ENCODE data around the gene TMEM129.

Gene TMEM129

DNA sequence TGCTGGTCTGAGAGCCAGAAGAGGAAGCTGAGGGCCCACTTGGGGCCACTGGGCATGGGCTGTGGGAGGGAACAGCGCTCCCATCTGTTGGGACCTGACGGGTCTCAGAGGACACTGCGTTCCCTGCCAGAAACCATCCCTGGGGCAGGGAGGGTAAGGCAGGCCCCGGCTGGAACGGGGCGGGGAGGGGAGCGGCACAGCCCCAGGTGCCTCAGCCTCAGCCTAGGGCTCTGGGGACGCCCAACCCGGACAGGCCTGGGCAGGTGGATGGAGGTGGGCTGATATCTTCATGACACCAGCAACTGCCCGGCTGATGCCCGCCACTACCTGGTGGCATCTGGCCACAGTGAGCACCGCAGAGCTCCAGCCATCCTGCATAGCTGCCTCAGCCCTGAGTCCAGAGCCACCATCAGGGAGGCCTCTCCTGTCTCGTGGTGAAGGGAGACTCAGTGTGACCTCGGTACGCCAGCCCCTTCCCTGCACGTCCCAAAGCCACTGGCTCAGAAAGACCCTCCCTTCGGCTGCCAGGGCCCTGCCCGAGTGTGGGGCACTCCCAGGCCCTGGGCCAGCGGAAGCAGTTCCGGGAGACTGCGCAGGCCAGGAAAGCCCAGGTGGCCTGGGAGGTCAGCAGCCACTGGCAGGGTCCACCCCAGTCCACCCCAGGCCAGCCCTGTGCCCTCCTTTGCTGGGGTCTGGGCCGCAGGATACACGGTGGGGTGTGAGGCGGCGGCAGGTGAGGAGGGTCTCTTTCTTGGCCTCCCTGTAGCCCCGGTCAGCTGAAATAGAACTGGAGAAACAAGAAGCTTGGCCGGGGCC is 37.4 kb upstream of the TMEM129 start:
- no peak for DNase-seq

DNA sequence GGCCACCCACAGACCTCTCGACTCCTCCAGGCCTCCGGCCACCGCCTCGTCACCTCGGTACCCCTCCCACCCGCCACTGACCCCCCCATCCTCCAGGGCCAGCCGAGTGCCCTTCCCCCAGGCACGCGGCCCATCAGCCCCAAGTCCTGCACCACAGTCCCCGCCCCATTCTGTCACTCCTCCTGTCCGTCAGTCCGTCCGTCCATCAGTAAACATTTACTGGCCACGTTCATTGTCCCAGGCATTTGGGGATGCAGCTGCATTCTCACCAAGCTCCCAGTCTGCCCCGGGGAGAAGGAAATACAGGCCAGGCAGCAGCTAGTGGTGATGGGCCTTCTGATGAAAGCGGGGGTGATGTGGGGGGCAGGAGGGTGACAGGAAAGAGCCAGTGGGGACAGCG is 36.7 kb upstream of the TMEM129 start:
- no peak for DNase-seq

DNA sequence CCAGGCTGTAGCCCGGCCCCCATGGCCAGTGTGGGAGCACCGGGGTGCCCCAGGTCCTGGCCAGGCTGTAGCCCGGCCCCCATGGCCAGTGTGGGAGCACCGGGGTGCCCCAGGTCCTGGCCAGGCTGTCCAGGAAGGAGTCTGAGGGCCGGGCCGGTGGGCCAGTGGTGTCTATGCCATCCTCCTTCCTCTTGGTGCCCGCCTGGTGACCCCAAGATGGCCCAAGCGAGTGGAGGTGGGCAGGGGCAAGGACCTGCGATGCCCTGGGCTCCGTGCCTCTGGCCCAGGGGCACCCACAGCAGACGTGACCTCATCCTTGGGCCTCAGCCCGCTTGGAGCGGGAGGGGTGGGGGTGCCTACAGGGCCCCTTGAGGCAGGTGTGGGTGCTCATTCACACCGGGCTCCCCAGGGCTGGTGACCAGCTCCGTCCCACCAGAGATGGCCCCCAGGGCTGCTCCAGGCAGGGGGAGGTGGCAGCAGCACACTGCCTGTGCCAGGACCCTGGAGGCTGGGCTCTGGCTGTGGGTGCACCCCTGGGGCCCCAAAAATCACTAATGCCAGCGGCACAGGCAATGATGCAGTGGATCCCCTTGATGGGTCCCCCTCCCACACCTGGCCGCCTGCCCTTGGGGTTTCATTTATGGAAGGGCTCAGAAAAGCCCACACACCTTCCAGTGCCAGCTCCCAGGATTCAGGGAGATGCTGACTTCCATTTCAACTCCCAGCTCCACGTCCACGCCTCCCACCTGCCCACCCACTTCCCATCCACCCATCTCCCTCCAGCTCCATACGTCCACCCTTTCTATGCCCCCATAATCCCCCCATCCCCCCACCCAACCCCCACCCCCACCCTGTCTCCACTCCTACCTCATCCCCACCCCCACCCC is 36.0 kb upstream of the TMEM129 start:
- no peak for DNase-seq

DNA sequence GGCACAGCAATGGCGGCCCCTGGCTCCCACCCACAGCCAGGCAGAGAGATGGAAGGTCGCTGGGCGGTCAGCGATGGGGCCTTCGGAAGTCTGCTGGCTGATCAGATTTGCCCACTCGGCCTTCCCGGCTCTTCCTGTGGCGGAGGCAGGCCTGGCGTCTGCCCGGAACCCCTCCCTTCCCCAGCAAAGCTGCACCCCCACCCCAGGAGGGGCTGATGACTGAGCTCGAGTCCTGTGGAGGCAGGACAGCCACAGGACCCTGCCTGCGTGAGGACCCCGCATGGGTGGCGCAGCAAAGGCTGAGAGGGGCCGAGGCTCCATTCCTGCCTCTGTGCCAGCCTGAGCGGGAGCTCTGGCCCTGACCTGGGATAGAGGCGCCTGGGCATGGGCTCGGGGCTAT is 35.0 kb upstream of the TMEM129 start:
- no peak for DNase-seq

DNA sequence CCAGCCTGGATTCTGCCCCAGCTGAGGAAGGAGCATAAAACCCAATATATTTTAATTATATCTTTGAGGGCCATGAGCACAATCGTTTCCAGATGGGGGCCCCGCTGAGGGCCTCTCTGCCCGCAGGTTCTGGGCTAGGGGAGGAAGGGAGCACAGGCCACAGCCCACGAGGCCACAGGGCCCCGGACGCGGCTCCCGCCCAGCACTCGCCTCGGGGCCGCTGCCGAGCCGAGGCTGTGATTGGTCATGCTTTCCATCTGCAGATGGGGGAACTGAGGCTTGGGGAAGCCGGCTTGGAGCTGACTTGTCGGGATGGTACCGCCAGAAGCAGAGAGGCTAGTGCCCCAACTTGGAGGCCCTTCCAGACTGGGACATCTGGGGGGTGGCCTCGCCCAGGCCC is 34.2 kb upstream of the TMEM129 start:
- no peak for DNase-seq

DNA sequence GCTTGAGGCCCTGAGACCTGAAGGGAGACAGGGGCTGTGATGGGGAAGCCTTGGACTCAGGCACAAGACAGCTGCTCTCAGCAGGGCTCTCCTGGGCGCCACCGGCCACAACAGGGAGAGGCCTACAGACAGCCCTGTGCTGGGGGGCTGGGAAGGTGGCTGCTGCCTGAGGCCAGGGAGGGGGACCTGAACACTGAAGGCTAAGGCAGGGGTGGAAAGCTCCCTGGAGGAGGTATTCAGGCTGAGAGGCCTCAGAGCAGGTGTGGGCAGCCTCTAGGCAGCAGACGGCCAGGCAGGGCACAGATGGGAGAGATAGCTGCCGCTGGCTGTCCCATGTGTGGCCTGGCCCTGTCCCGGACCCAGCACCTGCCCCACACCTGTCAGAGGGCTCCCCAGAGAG is 33.2 kb upstream of the TMEM129 start:
- DNase-seq = no peak

DNA sequence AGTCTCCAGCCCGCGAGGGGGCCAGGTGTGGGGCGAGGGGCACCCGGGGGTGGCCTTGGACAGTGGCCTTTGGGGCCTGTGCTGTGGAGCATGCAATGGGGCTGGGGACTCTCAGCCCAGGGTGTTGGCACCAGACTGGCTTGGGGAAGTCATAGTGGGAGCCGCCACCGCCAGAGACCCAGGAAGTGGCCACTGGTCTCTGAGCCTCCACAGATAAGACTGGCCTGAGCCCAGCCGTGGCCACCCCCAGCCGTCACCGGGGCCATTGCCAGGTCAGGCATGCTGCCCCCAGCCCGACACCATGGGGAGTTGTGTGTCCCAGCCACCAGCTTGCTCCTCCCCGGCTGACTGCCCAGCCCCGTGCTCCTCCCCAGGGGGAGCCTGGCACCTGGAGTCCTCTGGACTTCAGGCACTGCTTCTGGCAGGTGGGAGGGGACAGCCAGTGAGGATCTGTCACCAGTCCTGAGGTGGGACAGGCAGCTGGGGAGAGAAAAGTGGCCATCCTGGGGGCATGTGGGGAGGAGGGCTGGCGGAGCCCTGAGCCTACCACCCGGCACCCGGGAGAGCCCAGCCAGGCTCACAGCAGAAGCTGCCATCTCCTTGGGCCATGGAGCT is 32.7 kb upstream of the TMEM129 start:
- no peak for DNase-seq

DNA sequence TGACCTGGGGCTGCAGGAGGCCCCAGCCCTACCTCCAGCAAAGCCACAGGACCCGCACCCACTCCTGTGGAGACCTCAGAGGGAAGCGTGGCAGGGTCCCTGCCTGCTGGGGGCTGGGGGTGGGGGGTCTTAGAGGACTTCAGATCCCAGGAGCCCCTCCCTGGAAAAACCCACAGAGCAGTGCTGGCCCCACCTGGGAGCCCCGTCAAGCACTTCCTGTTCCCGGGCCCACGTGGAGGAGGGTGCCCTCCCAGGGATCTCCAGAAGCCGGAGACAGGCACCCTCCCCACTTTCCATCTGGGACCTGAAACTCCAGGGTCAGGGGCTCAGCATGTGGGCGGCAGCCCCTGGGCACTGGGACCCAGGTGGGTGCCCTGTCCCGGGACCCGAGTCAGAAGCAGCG is 32.2 kb upstream of the TMEM129 start:
- no peak for DNase-seq

DNA sequence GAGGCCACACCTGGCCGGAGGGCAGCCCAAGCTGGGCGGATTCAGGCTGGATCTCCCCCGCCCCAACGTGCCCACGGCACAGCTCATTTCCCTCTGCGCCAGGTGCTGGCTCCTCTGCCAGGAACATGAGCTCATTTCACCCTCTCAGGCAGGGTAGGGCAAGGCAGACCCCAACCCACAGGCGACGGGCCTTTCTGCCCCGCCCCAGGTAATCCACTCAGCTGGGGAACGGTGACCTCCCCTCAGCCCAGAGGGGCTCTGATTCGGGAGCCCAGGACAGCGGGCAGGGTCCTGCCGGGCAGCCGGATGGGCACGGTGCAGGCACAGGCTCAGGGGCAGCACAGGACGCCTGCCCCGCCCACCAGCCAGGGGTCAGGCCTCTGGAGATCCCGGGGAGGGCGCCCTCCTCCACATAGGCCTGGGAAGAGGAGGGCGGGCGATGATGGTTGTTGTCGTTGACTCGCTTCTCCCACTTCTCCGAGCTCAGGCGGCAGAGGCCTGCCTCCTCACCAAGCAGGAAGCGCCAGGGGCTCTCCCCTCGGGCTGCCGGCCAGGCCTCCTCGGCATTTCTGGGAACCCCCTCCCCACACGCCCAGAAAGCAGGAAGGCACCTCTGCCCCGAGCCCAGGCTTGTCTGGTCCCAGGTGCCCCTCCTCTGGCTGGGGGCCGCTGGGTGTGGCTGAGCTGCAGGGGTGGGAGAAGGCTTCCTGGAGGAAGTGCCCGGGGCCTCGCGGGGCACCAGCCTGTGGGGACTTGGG is 31.3 kb upstream of the TMEM129 start:
- peak; percentile 25 for DNase-seq

DNA sequence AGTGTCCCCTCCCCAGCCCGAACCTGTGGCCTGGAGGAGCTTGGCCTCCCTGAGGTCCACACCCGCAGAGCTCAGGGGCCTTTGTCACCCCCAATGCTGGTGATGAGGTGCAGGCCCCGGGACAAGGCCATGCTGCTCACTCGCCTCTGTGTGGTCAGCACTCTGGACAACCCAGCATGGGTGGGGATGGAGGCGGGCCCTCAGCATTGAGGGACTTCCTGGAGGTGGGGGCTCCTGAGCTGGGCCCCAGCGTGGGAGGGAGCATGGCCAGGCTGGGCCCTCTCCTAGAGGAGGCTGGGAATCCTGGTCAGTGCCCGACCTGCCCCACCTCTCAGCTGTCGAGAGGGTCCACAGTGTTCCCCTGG is 30.8 kb upstream of the TMEM129 start:
- no peak for DNase-seq

DNA sequence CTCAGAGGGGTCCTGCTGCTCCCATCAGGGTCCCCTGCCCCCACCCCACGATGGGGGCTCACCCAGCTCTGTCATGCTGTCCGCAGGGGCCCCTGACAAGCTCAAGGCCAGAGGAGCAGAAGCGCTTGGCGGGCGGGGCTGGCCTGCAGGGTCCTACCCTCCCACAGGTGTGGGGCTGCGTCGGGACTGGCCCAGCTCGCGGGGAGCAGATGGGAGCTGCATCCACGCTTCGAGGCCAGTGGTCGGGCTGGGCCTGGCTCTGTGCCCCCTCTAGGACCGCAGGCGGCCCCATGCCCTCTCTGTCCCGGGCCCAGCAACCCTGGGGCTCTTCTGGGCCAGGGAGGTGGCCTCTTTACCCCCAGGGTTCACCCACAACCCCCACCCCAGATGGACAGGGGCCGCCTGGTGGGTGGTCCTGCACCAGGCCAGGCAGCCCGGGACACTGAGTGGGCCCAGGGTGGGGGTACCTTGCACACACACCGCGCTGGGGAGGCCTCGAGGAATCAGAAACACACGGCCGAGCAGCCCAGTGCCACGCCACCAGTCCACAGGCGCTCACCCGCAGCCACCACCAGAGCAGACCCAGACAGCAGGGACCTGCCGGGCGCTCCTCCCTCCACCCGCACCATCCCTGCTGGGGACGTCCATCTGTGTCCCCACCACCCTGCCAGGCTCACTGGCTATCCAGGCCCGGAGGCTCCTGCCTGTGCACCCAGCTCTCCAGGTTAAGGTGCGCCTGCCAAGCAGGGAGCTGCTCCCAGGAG is 30.2 kb upstream of the TMEM129 start:
- no peak for DNase-seq

DNA sequence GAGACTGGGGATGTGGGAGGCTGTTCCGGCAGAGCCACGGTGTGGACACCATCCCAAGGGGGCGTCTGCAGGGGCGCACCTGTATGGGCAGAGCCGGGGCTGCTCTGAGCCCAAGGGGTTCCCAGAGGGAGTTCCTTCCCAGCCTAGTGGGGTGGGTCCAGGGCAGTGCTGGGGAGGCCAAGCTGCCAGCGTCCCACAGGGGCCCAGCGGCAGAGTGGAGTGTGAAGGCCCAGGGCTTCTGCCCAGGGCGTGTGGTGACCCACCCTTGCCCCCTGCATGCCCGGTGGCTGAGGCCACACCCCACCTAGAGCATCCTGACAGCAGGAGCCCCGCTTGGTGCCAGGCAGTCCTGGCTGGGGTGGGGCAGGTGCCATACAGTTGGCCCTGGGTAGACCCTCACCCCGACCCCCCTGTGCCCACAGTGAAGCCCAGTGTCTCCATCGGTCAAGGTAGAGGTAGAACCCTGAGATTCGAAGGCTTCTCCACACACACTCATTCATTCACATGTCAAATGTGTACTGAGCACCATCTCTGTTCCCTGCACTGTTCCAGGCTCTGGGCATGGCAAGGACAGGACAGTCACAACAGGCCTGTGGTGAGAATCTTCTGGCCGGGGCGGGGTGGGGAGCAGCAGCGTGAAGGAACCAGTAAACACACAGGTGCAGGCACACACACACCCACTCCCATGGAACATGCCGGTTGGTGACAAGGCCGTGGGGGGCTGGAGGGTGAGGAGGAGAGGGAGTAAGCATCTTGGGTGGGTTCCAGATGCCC is 29.4 kb upstream of the TMEM129 start:
- DNase-seq = no peak

DNA sequence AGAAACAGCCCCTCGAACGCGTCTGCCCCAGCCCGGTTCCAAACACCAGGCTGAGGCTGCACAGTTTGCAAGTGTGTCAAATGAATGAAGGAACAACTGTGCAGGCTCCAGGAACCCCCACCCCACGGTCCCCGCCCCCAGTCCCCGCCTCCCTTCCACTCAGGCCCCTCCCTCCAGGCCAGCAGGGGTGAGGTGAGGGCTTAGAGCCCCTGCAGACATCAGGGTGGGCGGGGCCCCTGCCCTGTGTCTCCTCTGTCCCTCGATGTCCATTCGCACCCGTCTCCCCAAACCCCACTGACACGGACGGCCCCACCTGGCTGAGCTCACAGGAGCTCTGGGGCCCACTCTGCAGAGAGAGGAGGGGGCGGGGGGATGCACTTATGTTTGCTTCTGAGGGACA is 28.7 kb upstream of the TMEM129 start:
- no peak for DNase-seq

DNA sequence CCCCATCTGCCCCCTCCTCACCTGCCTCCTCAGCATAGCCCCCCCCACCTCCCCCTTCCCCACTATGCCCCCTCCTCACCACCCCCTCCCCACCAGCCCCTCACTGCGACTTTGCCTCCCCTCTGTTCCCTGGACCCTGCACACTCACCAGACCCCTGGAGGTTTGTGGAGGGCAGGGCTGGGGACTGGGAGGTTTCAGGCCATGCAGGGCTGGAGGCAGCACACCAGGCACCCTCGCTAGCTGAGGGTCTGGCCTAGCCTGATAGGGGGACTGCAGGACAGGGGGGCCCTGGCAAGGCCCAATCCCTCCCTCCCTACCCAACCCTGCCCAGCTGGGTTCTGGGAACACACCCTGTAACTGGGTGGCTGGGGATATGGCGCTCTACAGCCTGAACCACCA is 28.2 kb upstream of the TMEM129 start:
- no peak for DNase-seq

DNA sequence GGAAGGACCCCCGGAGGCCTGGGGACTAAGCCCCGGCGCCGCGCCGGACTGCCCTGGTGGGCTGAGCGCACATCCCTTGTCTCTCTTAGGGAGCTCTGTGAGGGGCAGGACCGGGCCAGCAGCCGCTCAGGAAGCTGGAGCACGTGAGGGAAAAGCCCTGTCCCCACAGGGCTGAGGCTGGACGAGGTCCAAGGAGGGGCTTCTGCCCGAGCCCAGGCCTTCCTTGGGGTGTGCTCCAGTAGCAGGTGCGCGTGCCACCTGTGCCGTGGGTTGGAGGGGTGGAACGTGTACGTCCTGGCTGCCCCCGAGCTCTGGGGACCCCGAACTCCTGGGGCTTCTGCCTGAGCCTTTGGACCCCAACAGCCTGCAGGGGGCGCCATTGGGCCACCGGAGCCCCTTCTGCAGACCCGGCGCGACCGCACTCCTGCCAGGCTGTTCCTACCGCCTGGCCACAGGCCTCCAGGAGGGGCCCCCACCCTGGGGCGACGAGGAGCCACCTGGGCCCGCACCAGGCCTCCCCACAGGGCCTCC is 27.4 kb upstream of the TMEM129 start:
- peak; percentile 71 for DNase-seq

DNA sequence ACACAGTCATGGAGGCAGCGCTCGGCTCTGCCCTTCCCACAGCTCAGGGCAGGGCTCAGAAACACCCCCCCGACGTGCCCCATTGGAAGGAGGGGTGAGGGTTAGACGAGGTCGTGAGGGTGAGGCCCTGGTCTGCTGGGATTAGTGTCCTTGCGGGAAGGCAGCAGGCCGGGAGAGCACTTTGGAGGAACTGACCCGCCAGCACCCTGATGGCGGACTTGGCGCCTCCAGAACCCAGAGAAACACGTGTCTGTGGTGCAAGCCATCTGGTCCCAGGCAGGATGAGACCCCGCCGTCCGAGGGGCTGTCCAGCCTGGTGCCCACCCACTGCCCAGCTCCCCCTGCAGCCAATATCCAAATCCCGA is 26.5 kb upstream of the TMEM129 start:
- DNase-seq = no peak

DNA sequence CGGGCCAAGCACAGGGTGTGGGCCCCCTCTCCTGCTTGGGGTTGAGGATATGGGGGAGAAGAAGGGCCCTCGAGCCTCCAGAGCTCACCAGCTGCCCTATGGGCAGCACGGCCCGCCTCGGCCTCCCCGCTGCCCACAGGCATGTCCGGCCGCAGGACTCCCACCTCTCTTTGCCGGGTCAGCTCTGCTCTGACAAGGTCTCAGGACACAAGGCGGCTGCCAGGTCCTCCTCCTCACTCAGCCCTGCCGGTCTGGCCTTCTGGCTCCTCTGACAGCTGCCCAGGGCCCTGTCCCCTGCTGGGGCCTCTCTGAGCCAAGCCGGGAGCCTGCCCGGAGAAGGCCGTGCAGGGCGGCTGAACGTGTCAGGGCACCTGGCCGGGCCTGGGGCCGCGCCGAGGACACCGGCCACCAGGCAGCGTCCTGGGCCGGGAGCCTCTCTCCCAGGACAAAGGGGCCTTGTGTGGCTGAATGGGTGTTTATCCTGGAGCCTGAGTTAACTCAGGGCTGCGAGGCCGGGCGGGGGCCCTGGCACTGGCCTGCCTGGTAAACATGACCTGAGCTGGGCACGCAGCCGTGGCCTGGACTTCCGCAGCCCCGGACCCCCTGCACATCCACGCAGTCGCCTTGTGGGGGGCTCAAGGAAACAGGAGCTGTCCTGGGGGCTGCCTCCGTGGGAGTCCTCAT is 25.9 kb upstream of the TMEM129 start:
- DNase-seq = no peak

DNA sequence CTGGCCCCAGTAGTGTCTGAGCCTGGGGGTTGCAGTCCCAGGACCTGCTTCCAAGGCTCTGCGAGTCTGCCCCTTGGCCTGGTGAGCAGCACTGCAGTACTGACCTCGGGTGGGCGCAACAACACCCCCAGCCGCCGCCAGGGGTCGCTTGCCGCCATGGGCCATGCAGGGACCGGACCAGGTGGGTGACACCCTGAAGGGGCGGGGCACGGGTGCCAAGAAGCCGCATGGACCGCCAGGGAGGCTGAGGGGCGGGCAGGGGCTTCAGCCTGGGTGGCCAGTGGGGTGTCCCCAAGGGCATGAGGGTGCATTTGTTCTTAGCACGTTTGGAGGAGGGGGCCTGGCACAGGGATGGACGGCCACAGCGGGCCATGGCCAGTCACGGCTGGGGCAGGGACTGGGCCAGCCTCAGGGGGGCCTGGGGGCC is 25.2 kb upstream of the TMEM129 start:
- DNase-seq = peak; percentile 75

DNA sequence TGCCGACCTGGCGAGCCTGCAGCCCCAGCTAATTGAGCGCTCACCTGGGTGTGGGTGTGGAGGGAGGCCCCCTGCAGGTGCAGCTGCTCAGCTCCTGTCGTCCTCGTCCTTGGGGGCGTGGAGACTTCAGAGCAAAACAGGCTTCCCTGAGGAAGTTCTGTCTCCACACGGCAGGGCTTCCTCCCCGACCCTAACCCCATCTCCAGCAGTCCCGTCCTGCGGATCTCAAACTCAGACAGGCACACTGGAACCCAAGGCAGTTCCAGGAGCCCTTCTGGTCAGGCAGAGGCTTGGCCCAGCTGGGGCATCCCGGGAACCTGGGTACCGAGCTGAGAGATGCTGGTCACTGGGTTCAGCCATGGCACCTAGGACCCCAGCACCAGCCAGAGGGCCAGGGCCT is 24.6 kb upstream of the TMEM129 start:
- no peak for DNase-seq

DNA sequence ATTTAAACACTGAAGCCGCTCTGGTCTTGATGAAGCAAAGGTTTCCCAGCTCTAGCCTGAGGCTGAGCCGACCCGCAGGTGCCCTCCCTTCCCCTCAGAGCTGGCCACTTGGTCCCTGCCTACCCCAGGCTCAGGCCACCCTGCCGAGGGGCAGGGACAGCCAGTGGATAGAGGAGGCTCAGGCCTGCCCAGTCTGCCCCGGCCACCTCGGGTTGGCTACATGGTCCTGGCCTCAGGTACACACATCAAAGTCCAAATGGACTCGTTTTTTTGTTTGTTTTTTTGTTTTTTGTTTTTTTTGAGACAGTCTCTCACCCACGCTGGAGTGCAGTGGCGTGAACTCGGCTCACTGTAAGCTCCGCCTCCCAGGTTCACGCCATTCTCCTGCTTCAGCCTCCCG is 24.0 kb upstream of the TMEM129 start:
- DNase-seq = no peak

DNA sequence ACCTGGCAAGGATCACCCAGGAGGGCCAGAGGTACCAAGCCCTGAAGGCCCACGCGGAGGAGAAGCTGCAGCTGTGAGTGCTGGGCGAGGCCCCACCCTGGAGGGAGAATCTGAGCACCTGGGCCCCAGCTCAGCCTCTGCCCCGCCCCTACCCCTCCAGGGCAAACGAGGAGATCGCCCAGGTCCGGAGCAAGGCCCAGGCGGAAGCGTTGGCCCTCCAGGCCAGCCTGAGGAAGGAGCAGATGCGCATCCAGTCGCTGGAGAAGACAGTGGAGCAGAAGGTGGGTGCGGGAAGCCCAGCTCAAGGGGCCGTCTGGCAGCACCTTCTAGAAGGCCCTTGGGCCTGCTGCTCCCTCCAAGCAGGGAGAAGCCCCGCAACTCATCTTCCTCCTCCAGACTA is 23.4 kb upstream of the TMEM129 start:
- no peak for DNase-seq

Measured in CD4-positive, alpha-beta T cell treated with Interleukin-17A for 1 hour (primary cell).